Lower leg skin (tissue), 4 donors: ENCODE measurements around the gene PRDX5. TPM values are rescaled to one million over a fixed set of nuclear protein-coding genes. Genes with fewer than 3 reads are reported as not detected.

Experiments
- DNase-seq, 2 donors: peaks; one replicate each; pipeline ENCODE4 v3.0.0-alpha.2; 2019; ENCODE audit warnings: low spot score in 2 of 2
- H3K4me3 ChIP-seq: fragments of 200-600 bp; sonication (generic); 2 replicates; pipeline ENCODE4 v1.5.1; 2017; ENCODE audit warnings: mild to moderate bottlenecking, low read depth; ENCODE audit not compliant: poor library complexity, severe bottlenecking
- POLR2A ChIP-seq, 2 donors: fragments of 450-650 bp; IDR thresholded peaks; one replicate each; pipeline ENCODE4 v1.6.1; 2016 to 2017; ENCODE audit warnings: antibody characterized with exemption in 2 of 2, mild to moderate bottlenecking in 1 of 2, moderate library complexity in 1 of 2
- WGBS, 2 donors: methylation state at CpG; one replicate each; pipeline ENCODE4 v1.1.5; 2018; 5-methylcytosine and 5-hydroxymethylcytosine counted together
- intact Hi-C: fragments of 100-400 bp; cut with DNase I; formaldehyde crosslinking; loops from one replicate; pipeline ENCODE4 v1.15.0; 2023; ENCODE audit warnings: low total_unique reads
- total RNA-seq, 4 donors: library from RNA; depleted of rRNA; stranded (reverse); fragments of >200 nt; gene quantifications; one replicate each; pipeline ENCODE4 v1.1.0, GENCODE V29; 2016
- TF ChIP-seq, protein P1 (sequence below), 3 donors: fragments of 450-650 bp; IDR thresholded peaks; one replicate each; pipeline ENCODE4 v1.5.1; 2016; ENCODE audit warnings: antibody characterized with exemption in 3 of 3, mild to moderate bottlenecking in 3 of 3, moderate library complexity in 2 of 3

The PRDX5 gene
- total RNA-seq, 4 donors from 2014 or later, result 170 to 284 (median 215) TPM

- intact Hi-C loops, result no loop called here
- TF ChIP-seq, protein P1, sequence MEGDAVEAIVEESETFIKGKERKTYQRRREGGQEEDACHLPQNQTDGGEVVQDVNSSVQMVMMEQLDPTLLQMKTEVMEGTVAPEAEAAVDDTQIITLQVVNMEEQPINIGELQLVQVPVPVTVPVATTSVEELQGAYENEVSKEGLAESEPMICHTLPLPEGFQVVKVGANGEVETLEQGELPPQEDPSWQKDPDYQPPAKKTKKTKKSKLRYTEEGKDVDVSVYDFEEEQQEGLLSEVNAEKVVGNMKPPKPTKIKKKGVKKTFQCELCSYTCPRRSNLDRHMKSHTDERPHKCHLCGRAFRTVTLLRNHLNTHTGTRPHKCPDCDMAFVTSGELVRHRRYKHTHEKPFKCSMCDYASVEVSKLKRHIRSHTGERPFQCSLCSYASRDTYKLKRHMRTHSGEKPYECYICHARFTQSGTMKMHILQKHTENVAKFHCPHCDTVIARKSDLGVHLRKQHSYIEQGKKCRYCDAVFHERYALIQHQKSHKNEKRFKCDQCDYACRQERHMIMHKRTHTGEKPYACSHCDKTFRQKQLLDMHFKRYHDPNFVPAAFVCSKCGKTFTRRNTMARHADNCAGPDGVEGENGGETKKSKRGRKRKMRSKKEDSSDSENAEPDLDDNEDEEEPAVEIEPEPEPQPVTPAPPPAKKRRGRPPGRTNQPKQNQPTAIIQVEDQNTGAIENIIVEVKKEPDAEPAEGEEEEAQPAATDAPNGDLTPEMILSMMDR (IDR thresholded peaks at IDR 0.05), result no peak
- TF ChIP-seq POLR2A (IDR thresholded peaks at IDR 0.05), result no peak
- H3K4me3 ChIP-seq, result no peak overlapping the region
- WGBS, 2 donors, result 44% methylated on average over 27 to 31 of the region's 34 CpGs
- no peak for DNase-seq
Measured at GRCh38 chr11:64296830-64297698, 20.9 kb upstream of the PRDX5 start.

- DNase-seq, result no peak
- no peak overlapping the region for H3K4me3 ChIP-seq
- intact Hi-C loops, result no loop called here
- WGBS, 2 donors, result 64 to 68% methylated on average over 18 of the region's 18 CpGs
- TF ChIP-seq, protein P1 (IDR thresholded peaks at IDR 0.05), result no peak
- TF ChIP-seq POLR2A (IDR thresholded peaks at IDR 0.05), result no peak
Measured at GRCh38 chr11:64297699-64298358, 20.1 kb upstream of the PRDX5 start.

DNA sequence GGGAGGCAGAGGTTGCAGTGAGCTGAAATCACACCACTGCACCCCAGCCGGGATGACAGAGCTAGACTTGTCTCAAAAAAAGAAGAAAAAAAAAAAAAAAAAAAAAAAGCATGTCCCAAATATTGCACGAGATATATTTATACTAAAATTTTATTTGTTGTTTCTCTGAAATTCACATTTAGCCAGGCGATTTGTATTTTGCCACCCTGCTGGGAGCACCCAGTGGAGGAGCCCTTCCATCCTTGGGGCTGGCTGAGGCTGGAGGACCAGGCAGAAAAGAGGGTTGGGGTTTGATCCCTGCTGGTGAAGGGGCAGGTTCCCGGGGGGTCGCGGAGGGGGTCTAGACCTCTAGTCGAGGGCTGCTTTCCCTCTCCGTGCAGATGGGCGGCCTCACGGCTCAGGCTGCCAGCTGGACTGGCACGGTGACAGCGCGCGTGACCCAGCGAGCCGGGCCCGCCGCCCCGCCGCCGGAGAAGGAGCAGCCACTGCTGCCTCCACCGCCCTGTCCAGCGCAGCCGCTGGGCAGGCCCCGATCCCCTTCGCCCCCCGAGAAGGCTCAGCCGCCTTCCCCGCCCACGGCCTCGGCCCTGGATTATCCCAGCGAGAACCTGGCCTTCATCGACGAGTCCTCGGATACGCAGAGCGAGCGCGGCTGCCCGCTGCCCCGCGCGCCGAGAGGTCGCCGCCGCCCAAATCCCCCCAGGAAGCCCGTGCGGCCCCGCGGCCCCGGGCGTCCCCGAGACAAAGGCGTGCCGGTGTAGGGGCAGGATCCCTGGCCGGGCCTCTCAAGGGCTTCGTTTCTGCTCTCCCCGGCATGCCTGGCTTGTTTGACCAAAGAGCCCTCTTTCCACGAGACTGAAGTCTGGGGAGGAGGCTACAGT, 18.7 kb upstream of the PRDX5 start:
- intact Hi-C loops, result no loop called here
- WGBS, 2 donors, result 2 to 13% methylated on average over 16 to 45 of the region's 60 CpGs
- no peak for TF ChIP-seq POLR2A (IDR thresholded peaks at IDR 0.05)
- TF ChIP-seq, protein P1 (IDR thresholded peaks at IDR 0.05), result no peak
- peak in 1 of 2 donors; percentile 95 for DNase-seq
- H3K4me3 ChIP-seq, result no peak overlapping the region

GRCh38 chr11:64299847-64300648, 17.9 kb upstream of the PRDX5 start, which contains the start of gene CATSPERZ:
Gene CATSPERZ, plus strand, starts transcription at chr11:64300358. Its CDS starts 53 bp downstream, at chr11:64300411.
- intact Hi-C loops, result loop anchor here (5.0 kb wide), 1 partner anchor 93 kb away; the partner anchor contains the start of gene FERMT3
- DNase-seq, result no peak
- H3K4me3 ChIP-seq, result no peak within 1 kb of the TSS
- 6 to 8% methylated on average over 29 to 49 of the region's 54 CpGs for WGBS, 2 donors
- TF ChIP-seq, protein P1 (IDR thresholded peaks at IDR 0.05), result no peak
- no peak for TF ChIP-seq POLR2A (IDR thresholded peaks at IDR 0.05)
